GM10266 (cell line): ENCODE measurements around the gene SAFB.

Source experiments
- DNase-seq: peaks from one replicate; pipeline ENCODE4 v3.0.0; 2012; ENCODE audit errors: extremely low spot score
- TF ChIP-seq, protein P1 (sequence below): IDR thresholded peaks from 2 replicates; pipeline ENCODE4 v1.5.1; 2012; ENCODE audit warnings: mild to moderate bottlenecking, low read depth; ENCODE audit not compliant: control insufficient read depth, insufficient read depth; ENCODE audit errors: missing control alignments

Gene SAFB

DNA sequence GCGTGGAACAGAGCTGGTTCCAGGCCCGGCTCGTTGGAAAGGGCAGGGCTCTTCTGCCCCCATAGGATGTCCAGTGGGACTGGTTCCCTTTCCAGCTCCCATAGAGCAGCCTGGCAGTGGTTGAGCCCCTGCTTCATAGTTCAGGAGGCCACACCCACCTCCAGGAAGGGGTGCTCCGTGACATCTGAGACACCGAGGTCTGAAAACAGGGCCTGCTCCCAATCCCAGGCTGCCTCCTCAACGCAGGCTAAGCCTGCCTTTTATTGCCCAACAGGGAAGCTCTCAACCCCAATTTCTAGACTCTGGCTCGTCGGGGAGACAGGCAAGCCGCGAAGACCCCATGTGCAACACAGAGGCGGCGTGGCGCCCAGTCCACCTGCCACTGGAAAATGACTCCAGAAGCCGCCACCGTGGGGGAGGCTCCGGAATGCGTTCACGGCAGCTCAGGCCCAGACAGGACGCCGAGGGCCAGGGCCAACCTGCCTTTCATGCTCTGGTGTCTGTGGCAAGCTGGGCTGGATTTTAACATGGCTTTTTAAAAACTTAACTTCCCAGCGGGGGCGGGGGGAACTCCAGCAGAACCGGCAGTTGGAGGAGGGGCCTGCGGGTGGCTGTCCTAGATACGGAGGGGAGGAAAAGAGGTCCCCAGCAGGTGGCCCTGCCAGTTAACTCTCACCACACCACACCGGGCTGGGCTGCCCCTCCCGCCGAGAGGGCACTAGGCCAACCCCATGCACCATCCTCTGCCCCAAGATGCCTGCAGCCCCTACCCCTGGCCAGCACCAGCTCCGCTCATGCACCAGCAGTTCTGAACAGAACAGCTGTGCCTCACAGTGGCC lies 37.2 kb upstream of the SAFB start:
- TF ChIP-seq, protein P1, sequence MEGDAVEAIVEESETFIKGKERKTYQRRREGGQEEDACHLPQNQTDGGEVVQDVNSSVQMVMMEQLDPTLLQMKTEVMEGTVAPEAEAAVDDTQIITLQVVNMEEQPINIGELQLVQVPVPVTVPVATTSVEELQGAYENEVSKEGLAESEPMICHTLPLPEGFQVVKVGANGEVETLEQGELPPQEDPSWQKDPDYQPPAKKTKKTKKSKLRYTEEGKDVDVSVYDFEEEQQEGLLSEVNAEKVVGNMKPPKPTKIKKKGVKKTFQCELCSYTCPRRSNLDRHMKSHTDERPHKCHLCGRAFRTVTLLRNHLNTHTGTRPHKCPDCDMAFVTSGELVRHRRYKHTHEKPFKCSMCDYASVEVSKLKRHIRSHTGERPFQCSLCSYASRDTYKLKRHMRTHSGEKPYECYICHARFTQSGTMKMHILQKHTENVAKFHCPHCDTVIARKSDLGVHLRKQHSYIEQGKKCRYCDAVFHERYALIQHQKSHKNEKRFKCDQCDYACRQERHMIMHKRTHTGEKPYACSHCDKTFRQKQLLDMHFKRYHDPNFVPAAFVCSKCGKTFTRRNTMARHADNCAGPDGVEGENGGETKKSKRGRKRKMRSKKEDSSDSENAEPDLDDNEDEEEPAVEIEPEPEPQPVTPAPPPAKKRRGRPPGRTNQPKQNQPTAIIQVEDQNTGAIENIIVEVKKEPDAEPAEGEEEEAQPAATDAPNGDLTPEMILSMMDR = no peak
- DNase-seq = peak; percentile 80

DNA sequence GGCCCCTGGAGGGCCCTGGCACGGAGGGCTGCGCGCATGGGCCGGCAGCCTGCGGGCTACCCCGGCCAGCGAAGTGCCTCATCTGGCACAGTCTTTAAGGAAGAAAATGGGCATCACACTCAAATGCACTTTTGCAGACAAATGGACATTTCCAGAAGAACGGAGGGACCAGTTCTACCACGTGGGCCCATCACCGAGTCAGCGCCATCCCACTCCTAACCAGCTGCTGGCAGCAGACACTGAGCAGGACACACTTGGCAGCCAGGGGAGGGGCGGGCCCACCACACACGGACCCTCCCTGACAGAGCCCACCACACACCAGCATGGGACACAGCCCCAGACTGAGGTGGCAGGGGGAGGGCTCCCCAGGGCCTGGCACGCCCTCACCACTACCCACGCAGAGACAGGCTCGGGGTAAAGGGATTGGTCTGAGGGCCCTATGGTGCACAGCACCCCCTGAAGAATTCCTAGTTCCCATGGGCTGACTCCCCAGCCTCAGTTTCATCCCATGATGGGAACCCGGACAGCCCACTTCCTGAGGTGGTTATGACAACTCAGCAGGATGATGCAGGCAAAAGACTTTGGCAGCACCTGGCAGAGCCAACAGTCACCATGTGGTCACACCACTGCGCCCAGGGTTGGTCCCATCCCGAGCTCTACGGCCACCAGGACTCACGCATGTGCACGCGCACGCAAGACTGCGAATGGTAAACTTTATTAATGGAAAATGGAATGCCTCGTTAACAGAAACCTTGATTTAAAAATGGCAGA lies 36.4 kb upstream of the SAFB start:
- DNase-seq = no peak
- TF ChIP-seq, protein P1 = no peak

DNA sequence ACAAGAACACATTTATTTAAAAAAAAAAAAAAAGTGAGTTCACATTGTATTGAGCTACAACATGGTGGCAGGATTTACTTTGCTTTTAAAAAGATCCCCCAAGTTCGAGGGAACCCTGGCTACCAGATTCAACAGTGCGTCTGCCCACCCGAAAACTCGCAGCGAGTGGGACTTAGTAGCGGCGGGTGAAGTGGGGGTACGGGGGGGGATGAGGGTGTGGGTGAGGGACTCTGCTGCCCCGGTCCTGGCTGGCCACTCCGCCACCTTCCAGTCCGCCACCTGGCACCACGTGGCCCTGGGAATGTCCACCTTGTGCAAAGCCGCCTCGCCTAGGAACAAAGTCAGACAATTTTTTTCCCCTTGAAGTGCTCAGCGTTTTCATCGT lies 35.8 kb upstream of the SAFB start:
- no peak for DNase-seq
- TF ChIP-seq, protein P1 = no peak

DNA sequence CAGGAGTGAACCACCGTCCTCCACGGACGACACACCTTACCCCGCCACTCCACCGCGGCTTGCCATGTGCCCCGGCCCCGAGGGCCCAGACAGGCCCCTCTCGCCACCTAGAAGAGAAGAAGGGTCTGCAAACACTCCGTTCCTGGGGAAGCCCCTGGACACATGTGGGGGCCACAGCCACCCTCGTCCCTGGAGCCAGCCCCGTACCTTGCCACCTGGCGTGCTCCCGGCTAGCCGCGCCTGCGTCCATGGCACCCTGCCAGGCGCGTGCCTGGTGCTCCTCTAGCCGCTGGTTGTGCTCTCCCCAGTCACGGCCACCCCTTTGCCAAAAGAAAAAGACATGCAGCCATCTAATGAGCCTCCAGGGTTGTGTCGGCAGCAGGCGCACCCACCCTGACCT lies 35.2 kb upstream of the SAFB start:
- DNase-seq = no peak
- TF ChIP-seq, protein P1 = no peak

DNA sequence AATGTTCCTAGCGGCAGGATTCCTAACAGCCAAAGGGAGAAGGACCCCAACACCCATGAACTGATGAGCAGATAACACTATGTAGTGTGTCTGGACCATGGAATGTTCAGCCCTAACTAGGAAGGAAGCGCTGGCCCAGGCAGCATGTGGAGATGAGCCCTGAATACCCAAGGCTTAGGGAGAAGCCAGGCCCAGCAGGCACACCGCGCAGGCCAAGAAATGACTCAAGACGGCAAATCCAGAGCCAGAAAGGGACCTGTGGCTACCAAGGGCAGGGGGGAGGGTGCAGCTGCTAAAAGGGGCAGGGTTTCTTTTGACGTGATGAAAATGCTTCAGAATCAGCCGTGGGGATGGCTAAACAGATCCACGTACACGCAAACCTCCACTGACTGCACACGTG lies 34.4 kb upstream of the SAFB start:
- TF ChIP-seq, protein P1 = no peak
- no peak for DNase-seq

DNA sequence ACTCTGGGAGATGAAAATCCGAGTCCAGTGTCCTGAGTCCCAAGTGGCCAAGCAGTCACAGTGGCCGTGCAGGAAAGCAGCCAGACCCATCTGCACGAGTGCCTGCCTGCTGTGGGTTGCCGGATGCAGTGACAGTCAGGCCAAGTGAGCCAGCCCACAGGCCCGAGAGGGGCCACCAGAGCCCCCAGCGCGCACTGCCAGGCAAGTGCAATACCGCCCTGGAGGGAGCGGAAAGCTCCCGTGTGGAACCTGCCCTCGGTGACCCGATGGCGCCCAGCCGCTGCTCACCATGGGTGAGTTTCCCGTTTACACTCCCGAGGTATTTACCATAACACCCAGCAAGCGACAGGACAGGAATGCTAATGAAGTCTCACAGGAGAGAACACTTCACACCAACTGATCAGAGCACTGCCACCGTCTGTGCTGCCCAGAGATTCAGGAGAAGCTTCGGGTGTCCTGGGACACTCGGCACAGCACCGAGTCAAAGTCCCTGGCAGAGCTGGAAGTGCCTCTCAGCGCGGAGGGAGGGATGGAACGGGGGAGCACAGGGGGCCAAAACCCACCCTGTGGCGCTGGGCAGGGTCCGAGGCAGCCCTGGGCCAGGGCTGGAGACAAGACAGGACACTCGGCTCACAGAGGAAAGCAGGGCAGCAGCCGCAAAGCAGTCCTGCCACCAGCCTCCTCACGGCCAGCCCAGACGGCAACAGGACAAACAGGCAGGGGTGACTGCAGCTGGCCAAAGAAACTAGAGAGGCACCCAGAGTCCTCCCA lies 33.8 kb upstream of the SAFB start:
- TF ChIP-seq, protein P1 = no peak
- no peak for DNase-seq
